ENCODE data around the gene HIRIP3. TPM values are rescaled to one million over a fixed set of nuclear protein-coding genes. Genes with fewer than 3 reads are reported as not detected.

HIRIP3 gene
- total and polyA plus RNA-seq, 2 of the 8 experiments (the other 6 are each of a cell fraction or from before 2014, with no cell fraction given): 11.9 to 18.5 TPM

- Histone ChIP-seq H3K9me3 (ENCODE audit: insufficient read depth in 2 of 2, low read depth in 1 of 2, low read length in 1 of 2) (no peaks in the 10 kb centered on the region), H3K56ac (replicated peaks; ENCODE audit: insufficient read length, low read depth, low read length) (no peak overlapping the region), H2BK12ac (ENCODE audit: low read depth, low read length) (no peak overlapping the region), H3K4me3 (ENCODE audit: extremely low read depth in 1 of 4, insufficient read depth in 2 of 4, low read depth in 3 of 4, low read length in 4 of 4) (no peak overlapping the region), H2AK5ac (ENCODE audit: low read depth, low read length) (no peak overlapping the region), H2BK5ac (ENCODE audit: low read depth, low read length) (no peak overlapping the region), H3K18ac (ENCODE audit: extremely low read depth, low read length) (no peak overlapping the region), H3K9ac (replicated peaks in 1 of 4; ENCODE audit: extremely low read depth in 1 of 4, low read depth in 3 of 4, low read length in 3 of 4) (no peak overlapping the region), H3K4ac (replicated peaks; ENCODE audit: insufficient read length, low read depth, low read length) (no peak overlapping the region), H3K79me1 (ENCODE audit: low read depth, low read length) (no peaks in the 10 kb centered on the region), H4K91ac (replicated peaks; ENCODE audit: insufficient read length, low read length) (no peak overlapping the region), H3K27ac (ENCODE audit: low read depth, low read length) (no peak overlapping the region), H2AFZ (ENCODE audit: low read length) (no peak overlapping the region), H3K23ac (ENCODE audit: insufficient read length) (no peak overlapping the region), H2BK120ac (replicated peaks; ENCODE audit: low read depth, low read length) (no peak overlapping the region), H3K36me3 (ENCODE audit: control insufficient read depth in 2 of 4, insufficient read depth in 4 of 4, low read length in 3 of 4) (peaks cover 0 to 7% (median 5%) of the 10 kb centered on the region in 4 experiments; a peak in 5 of 8 replicates), H3K27me3 (replicated peaks in 1 of 4; ENCODE audit: control insufficient read depth in 3 of 4, extremely low read depth in 1 of 4, insufficient read depth in 3 of 4, low read length in 3 of 4) (peaks cover 0 to 23% (median 13%) of the 10 kb centered on the region in 4 experiments; a peak in 5 of 7 replicates), H4K8ac (ENCODE audit: extremely low read depth, insufficient read depth, low read length) (no peak overlapping the region), H4K20me1 (replicated peaks in 1 of 2; ENCODE audit: control insufficient read depth in 1 of 2, insufficient read depth in 2 of 2, low read length in 2 of 2) (peaks cover 3 to 7% of the 10 kb centered on the region in 2 experiments), H3K4me1 (replicated peaks in 1 of 4; ENCODE audit: control insufficient read depth in 3 of 4, insufficient read depth in 4 of 4, low read length in 3 of 4) (peaks cover 0 to 25% (median 14%) of the 10 kb centered on the region in 4 experiments; a peak in 6 of 7 replicates), H3K14ac (ENCODE audit: insufficient read length) (no peak overlapping the region), H3K79me2 (ENCODE audit: control insufficient read depth in 1 of 2, insufficient read depth in 2 of 2, low read length in 2 of 2) (no peaks in the 10 kb centered on the region), H2BK20ac (ENCODE audit: low read length) (no peak overlapping the region), H3K4me2 (ENCODE audit: insufficient read depth in 1 of 2, low read depth in 2 of 2, low read length in 2 of 2) (no peak overlapping the region), H4K5ac (ENCODE audit: insufficient read length, low read depth, low read length) (no peak overlapping the region), H3K23me2 (ENCODE audit: low read depth, low read length) (peaks cover 16% of the 10 kb centered on the region), H2BK15ac (ENCODE audit: low read length) (no peak overlapping the region)
- DNase-seq (ENCODE audit: low read depth in 1 of 2, low spot score in 2 of 2) (no peak), FAIRE-seq (no peak)
- CTCF ChIA-PET (ENCODE audit: partially characterized antibody): interaction anchor here (1.9 to 3.2 kb wide), 4 partner anchors 7 to 159 kb away, joined by 5 to 10 read pairs (median 9); partner anchors contain the start of gene INO80E
- 89% methylated on average over 11 of the region's 11 CpGs; no CpG with 5 or more reads in 1 of the 2 experiments for WGBS, 2 experiments (ENCODE audit: extremely low coverage in 1 of 2, insufficient coverage in 1 of 2, insufficient read length in 1 of 2, insufficient replicate concordance in 2 of 2, low coverage in 1 of 2, low lambda C conversion rate in 2 of 2, missing lambda C conversion rate in 1 of 2)
- POLR2A ChIA-PET (ENCODE audit: partially characterized antibody): interaction anchor here (1.6 to 4.9 kb wide), 5 partner anchors 11 to 199 kb away, joined by 4 to 34 read pairs (median 5); partner anchors contain the start of genes HIRIP3, INO80E and TLCD3B
- TF ChIP-seq RBBP5 (IDR thresholded peaks at IDR 0.05; ENCODE audit: borderline replicate concordance, low read depth, low read length): no peak
- no peak for TF ChIP-seq TAF7 (optimal IDR thresholded peaks at IDR 0.05; ENCODE audit: borderline replicate concordance, low read depth, low read length)
- TF ChIP-seq KDM4A (IDR thresholded peaks at IDR 0.05; ENCODE audit: low read depth, low read length, severe bottlenecking): no peak
- no peak for TF ChIP-seq JUND (IDR thresholded peaks at IDR 0.05; ENCODE audit: low read length)
- no peak for TF ChIP-seq CBX8 (IDR thresholded peaks at IDR 0.05; ENCODE audit: borderline replicate concordance, low read depth, low read length)
- TF ChIP-seq SUZ12 (IDR thresholded peaks at IDR 0.05; ENCODE audit: low read length): no peak
- TF ChIP-seq GTF2F1 (IDR thresholded peaks at IDR 0.05; ENCODE audit: borderline replicate concordance, low read depth, low read length): no peak
- TF ChIP-seq KDM1A (IDR thresholded peaks at IDR 0.05; ENCODE audit: borderline replicate concordance, low read length): no peak
- TF ChIP-seq CEBPB (IDR thresholded peaks at IDR 0.05; ENCODE audit: low read depth, low read length): no peak
- no peak for TF ChIP-seq TAF1 (IDR thresholded peaks at IDR 0.05; ENCODE audit: low read depth, low read length)
- no peak for TF ChIP-seq POLR2AphosphoS5 (IDR thresholded peaks at IDR 0.05; ENCODE audit: low read depth, low read length)
- TF ChIP-seq SRF (IDR thresholded peaks at IDR 0.05; ENCODE audit: low read depth, low read length): no peak
- no peak for TF ChIP-seq POLR2A (IDR thresholded peaks at IDR 0.05; ENCODE audit: control extremely low read depth in 1 of 2, low read depth in 2 of 2, low read length in 2 of 2)
- no peak for TF ChIP-seq SP4 (IDR thresholded peaks at IDR 0.05; ENCODE audit: low read length)
- no peak for TF ChIP-seq BRCA1 (IDR thresholded peaks at IDR 0.05; ENCODE audit: low read depth, low read length)
These were observed 12.0 kb upstream of the HIRIP3 start for GRCh38 chr16:30007378-30007895.
